HCEC 1CT (cell line): ENCODE measurements around the gene AGAP1.
A peak's percentile ranks its signal among the peaks of the same experiment; 100 is the strongest.

Source experiments
- DNase-seq: peaks from one replicate; pipeline ENCODE4 v3.0.0-alpha.2; 2017

AGAP1 gene

GRCh38 chr2:235493775-235494715, at the start of gene AGAP1:
AGAP1 (plus strand) TSS chr2:235494043.
- DNase-seq, result peak; percentile 88

- no peak for DNase-seq
Measured at GRCh38 chr2:235444101-235444597, 49.7 kb upstream of the AGAP1 start.

GRCh38 chr2:235445116-235445515, 48.7 kb upstream of the AGAP1 start:
- DNase-seq, result no peak

- DNase-seq, result no peak
Measured at GRCh38 chr2:235446082-235446481, 47.8 kb upstream of the AGAP1 start.

- peak; percentile 64 for DNase-seq
Measured at GRCh38 chr2:235447210-235447609, 46.6 kb upstream of the AGAP1 start.

- DNase-seq, result no peak
Measured at GRCh38 chr2:235449568-235449967, 44.3 kb upstream of the AGAP1 start.

- DNase-seq, result no peak
Measured at GRCh38 chr2:235453605-235454151, 40.2 kb upstream of the AGAP1 start.

- peak; percentile 55 for DNase-seq
Measured at GRCh38 chr2:235458839-235459273, 35.0 kb upstream of the AGAP1 start.

GRCh38 chr2:235460548-235461047, 33.2 kb upstream of the AGAP1 start:
- DNase-seq, result peak; percentile 55

- DNase-seq, result no peak
Measured at GRCh38 chr2:235461763-235462414, 32.0 kb upstream of the AGAP1 start.

- no peak for DNase-seq
Measured at GRCh38 chr2:235462415-235462790, 31.4 kb upstream of the AGAP1 start.

GRCh38 chr2:235463893-235464292, 29.9 kb upstream of the AGAP1 start:
- DNase-seq, result no peak

GRCh38 chr2:235467588-235467987, 26.3 kb upstream of the AGAP1 start:
- peak; percentile 85 for DNase-seq

GRCh38 chr2:235468978-235469655, 24.7 kb upstream of the AGAP1 start:
- DNase-seq, result peak; percentile 95

- no peak for DNase-seq
Measured at GRCh38 chr2:235471186-235471747, 22.6 kb upstream of the AGAP1 start.

GRCh38 chr2:235472443-235472842, 21.4 kb upstream of the AGAP1 start:
- DNase-seq, result no peak

GRCh38 chr2:235478609-235479008, 15.2 kb upstream of the AGAP1 start:
- DNase-seq, result no peak

- no peak for DNase-seq
Measured at GRCh38 chr2:235479604-235480003, 14.2 kb upstream of the AGAP1 start.

GRCh38 chr2:235480614-235481013, 13.2 kb upstream of the AGAP1 start:
- no peak for DNase-seq

GRCh38 chr2:235483313-235483712, 10.5 kb upstream of the AGAP1 start:
- no peak for DNase-seq

GRCh38 chr2:235485362-235485761, 8.5 kb upstream of the AGAP1 start:
- DNase-seq, result no peak

- no peak for DNase-seq
Measured at GRCh38 chr2:235486729-235487128, 7.1 kb upstream of the AGAP1 start.
